ENCODE results near the gene RDH12.

DNA sequence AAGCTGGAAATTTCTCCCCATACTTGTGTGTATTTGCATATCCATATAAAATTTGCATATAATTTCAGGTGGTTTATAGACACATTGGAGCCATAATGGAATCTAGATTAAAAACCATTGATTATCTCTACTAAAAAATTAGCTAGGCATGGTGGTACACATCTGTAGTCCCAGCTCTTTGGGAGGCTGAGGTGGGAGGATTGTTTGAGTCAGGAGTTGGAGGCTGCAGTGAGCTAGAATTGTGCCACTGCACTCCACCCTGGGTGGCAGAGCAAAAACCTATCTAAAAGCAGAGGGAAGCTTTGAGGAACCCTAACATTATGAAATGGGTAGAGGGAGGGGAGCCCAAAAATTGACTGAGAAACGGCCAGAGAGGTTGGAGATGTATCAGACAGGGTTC, 3.5 kb upstream of the RDH12 start:
- TF ChIP-seq, protein P1, sequence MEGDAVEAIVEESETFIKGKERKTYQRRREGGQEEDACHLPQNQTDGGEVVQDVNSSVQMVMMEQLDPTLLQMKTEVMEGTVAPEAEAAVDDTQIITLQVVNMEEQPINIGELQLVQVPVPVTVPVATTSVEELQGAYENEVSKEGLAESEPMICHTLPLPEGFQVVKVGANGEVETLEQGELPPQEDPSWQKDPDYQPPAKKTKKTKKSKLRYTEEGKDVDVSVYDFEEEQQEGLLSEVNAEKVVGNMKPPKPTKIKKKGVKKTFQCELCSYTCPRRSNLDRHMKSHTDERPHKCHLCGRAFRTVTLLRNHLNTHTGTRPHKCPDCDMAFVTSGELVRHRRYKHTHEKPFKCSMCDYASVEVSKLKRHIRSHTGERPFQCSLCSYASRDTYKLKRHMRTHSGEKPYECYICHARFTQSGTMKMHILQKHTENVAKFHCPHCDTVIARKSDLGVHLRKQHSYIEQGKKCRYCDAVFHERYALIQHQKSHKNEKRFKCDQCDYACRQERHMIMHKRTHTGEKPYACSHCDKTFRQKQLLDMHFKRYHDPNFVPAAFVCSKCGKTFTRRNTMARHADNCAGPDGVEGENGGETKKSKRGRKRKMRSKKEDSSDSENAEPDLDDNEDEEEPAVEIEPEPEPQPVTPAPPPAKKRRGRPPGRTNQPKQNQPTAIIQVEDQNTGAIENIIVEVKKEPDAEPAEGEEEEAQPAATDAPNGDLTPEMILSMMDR (IDR thresholded peaks at IDR 0.05; ENCODE audit: low read depth, low read length, poor library complexity, severe bottlenecking): no peak
- no peak for TF ChIP-seq EZH2phosphoT487 (IDR thresholded peaks at IDR 0.05; ENCODE audit: borderline replicate concordance, low read length)

All from DOHH2 (cell line).